PC-3 (cell line): ENCODE data around the gene LRPPRC. TPM values are rescaled to one million over a fixed set of nuclear protein-coding genes. Genes with fewer than 3 reads are reported as not detected.

Source experiments
- ATAC-seq: fragments of 200-7000 bp; cut with Tn5 transposase; 2 replicates; pipeline ENCODE4 v1.9.1; 2020; ENCODE audit warnings: mild to moderate bottlenecking, moderate library complexity
- BruUV-seq: library from RNA; stranded (reverse); fragments of 400-500 nt; replicated peaks from 2 replicates; lab custom pipeline; 2021; lab: Mats Ljungman, UMichigan
- CTCF ChIA-PET: fragments of 300-600 bp; sonication (Branson Sonifier 250); formaldehyde crosslinking; loops from one replicate; lab custom pipeline; 2022; ENCODE audit warnings: antibody characterized with exemption; lab: Charles Lee
- POLR2A ChIA-PET: fragments of 300-600 bp; sonication (Branson Sonifier 250); formaldehyde crosslinking; loops from one replicate; lab custom pipeline; 2022; ENCODE audit warnings: antibody characterized with exemption; ENCODE audit not compliant: unreplicated experiment; lab: Charles Lee
- DNase-seq: peaks from one replicate; pipeline ENCODE4 v3.0.0-alpha.2; 2015
- H2AFZ ChIP-seq: fragments of 300-600 bp; sonication (generic); 2 replicates; pipeline ENCODE4 v1.6.0; 2016; ENCODE audit warnings: antibody characterized with exemption, low read length
- H3F3A ChIP-seq: fragments of 300-600 bp; sonication (generic); one replicate; pipeline ENCODE4 v1.6.0; 2017; ENCODE audit warnings: antibody characterized with exemption, low read length, control low read depth, mild to moderate bottlenecking; ENCODE audit not compliant: unreplicated experiment
- H3K27ac ChIP-seq: fragments of 300-600 bp; sonication (generic); 2 replicates; pipeline ENCODE4 v1.5.1; 2016; ENCODE audit warnings: mild to moderate bottlenecking, low read length
- H3K27me3 ChIP-seq: fragments of 300-600 bp; sonication (generic); 2 replicates; pipeline ENCODE4 v1.6.1; 2016; ENCODE audit warnings: low read length, mixed read lengths
- H3K36me3 ChIP-seq: fragments of 300-600 bp; sonication (generic); 2 replicates; pipeline ENCODE4 v1.6.1; 2016; ENCODE audit warnings: low read depth, mixed run types, low read length, mixed read lengths
- H3K4me1 ChIP-seq: fragments of 300-600 bp; sonication (generic); 2 replicates; pipeline ENCODE4 v1.5.1; 2016; ENCODE audit warnings: low read length; ENCODE audit not compliant: insufficient read depth
- H3K4me2 ChIP-seq: fragments of 300-600 bp; sonication (generic); 2 replicates; pipeline ENCODE4 v1.6.0; 2016; ENCODE audit warnings: low read length
- H3K4me3 ChIP-seq: fragments of 300-600 bp; sonication (generic); 2 replicates; pipeline ENCODE4 v1.5.1; 2016; ENCODE audit warnings: mild to moderate bottlenecking, low read length, mixed read lengths
- H3K79me2 ChIP-seq: fragments of 300-600 bp; sonication (generic); 2 replicates; pipeline ENCODE4 v1.6.1; 2017; ENCODE audit warnings: low read length, mixed read lengths
- H3K9ac ChIP-seq: fragments of 300-600 bp; sonication (generic); 2 replicates; pipeline ENCODE4 v1.6.0; 2016; ENCODE audit warnings: mild to moderate bottlenecking, low read length
- H3K9me2 ChIP-seq: fragments of 300-600 bp; sonication (generic); replicated peaks from 2 replicates; pipeline ENCODE4 v1.6.1; 2016; ENCODE audit warnings: mixed run types, low read length, mixed read lengths
- H3K9me3 ChIP-seq: fragments of 300-600 bp; sonication (generic); 2 replicates; pipeline ENCODE4 v1.6.1; 2016; ENCODE audit warnings: low read length, mixed read lengths
- H4K20me1 ChIP-seq: fragments of 300-600 bp; sonication (generic); 2 replicates; pipeline ENCODE4 v1.6.1; 2016; ENCODE audit warnings: low read length, mixed read lengths
- CTCF ChIP-seq: fragments of 300-600 bp; sonication (generic); conservative IDR thresholded peaks from 2 replicates; pipeline ENCODE4 v1.5.1; 2017; ENCODE audit warnings: antibody characterized with exemption, low read depth, mild to moderate bottlenecking, low read length
- EZH2 ChIP-seq: fragments of 300-600 bp; sonication (generic); IDR thresholded peaks from one replicate; pipeline ENCODE4 v1.6.1; 2017; ENCODE audit warnings: antibody characterized with exemption, mild to moderate bottlenecking, low read length; ENCODE audit not compliant: unreplicated experiment
- EZH2phosphoT487 ChIP-seq: fragments of 300-600 bp; sonication (generic); IDR thresholded peaks from 2 replicates; pipeline ENCODE4 v1.6.1; 2018; ENCODE audit warnings: mild to moderate bottlenecking, antibody characterized with exemption, low read length, borderline replicate concordance
- intact Hi-C: fragments of 100-400 bp; cut with micrococcal nuclease; formaldehyde crosslinking; loops from 2 replicates; pipeline ENCODE4 v1.9.0; 2023
- total RNA-seq: library from RNA; depleted of rRNA; stranded (reverse); fragments of >200 nt; gene quantifications from 2 replicates; pipeline ENCODE4 v1.2.3, GENCODE V29; 2014

Gene LRPPRC
- total RNA-seq, 1 experiment from 2014 or later, result 94.8 TPM

DNA sequence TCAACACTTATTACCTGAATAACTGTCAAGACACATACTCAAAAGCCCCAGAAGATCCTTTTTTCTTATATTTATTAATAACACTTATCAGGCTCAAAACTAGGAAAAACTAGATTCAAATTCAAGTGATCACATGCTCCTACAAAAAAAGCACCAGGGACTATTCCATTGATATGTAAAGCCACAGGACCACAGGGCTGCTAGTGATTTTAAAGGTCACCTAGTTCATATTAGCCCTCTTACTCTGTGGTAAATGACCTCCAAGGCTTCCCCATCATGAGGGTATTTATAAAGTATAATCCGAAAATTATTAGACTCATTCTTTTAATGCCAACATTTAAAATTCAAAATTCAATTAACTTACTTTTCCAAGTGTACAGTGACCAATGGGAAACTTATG is 52.5 kb downstream of the LRPPRC start:
- H3K9me3 ChIP-seq, result no peaks in the 10 kb centered on the region
- H2AFZ ChIP-seq, result no peak overlapping the region
- H3K4me1 ChIP-seq, result no peaks in the 10 kb centered on the region
- H3K9me2 ChIP-seq, result no peaks in the 10 kb centered on the region
- ChIA-PET CTCF (no interaction called here), POLR2A (interaction anchor here (0.7 kb wide), 1 partner anchor 1232 kb away, joined by 4 read pairs; no protein-coding TSS in a partner anchor)
- ATAC-seq (no peak), DNase-seq (no peak)
- H3K27me3 ChIP-seq, result no peaks in the 10 kb centered on the region
- TF ChIP-seq EZH2 (no peak), CTCF (no peak)
- intact Hi-C loops, result no loop called here
- no peaks in the 10 kb centered on the region for H3F3A ChIP-seq
- no peak overlapping the region for H3K4me2 ChIP-seq
- H3K9ac ChIP-seq, result no peak overlapping the region
- 0 out of 2 replicates have a peak, but pooled peaks cover 4% of the 10 kb centered on the region for H4K20me1 ChIP-seq
- H3K36me3 ChIP-seq, result peaks cover 77% of the 10 kb centered on the region
- no peak overlapping the region for H3K27ac ChIP-seq
- BruUV-seq, result no TSS peak
- no peak overlapping the region for H3K4me3 ChIP-seq
- no peaks in the 10 kb centered on the region for H3K79me2 ChIP-seq

- Histone ChIP-seq H3K27ac (no peak overlapping the region), H3K4me3 (no peak overlapping the region), H3K36me3 (peaks cover 73% of the 10 kb centered on the region), H3K79me2 (no peaks in the 10 kb centered on the region), H3K4me2 (no peak overlapping the region), H3K9ac (no peak overlapping the region), H3F3A (no peaks in the 10 kb centered on the region), H3K27me3 (no peaks in the 10 kb centered on the region), H3K4me1 (no peaks in the 10 kb centered on the region), H3K9me3 (no peaks in the 10 kb centered on the region), H4K20me1 (0 out of 2 replicates have a peak, but pooled peaks cover 4% of the 10 kb centered on the region), H3K9me2 (no peaks in the 10 kb centered on the region), H2AFZ (no peak overlapping the region)
- DNase-seq (no peak), ATAC-seq (no peak)
- ChIA-PET POLR2A (interaction anchor here (0.7 kb wide), 1 partner anchor 1232 kb away, joined by 4 read pairs; no protein-coding TSS in a partner anchor), CTCF (no interaction called here)
- no peak for TF ChIP-seq EZH2
- no peak for TF ChIP-seq EZH2phosphoT487
- TF ChIP-seq CTCF, result no peak
- BruUV-seq, result no TSS peak
- intact Hi-C loops, result no loop called here
Measured at GRCh38 chr2:43942881-43943280, 52.9 kb downstream of the LRPPRC start.

GRCh38 chr2:43941966-43942365 is 53.8 kb downstream of the LRPPRC start:
- Histone ChIP-seq H3K79me2 (no peaks in the 10 kb centered on the region), H3F3A (no peaks in the 10 kb centered on the region), H3K4me2 (no peak overlapping the region), H3K4me1 (no peaks in the 10 kb centered on the region), H4K20me1 (0 out of 2 replicates have a peak, but pooled peaks cover 4% of the 10 kb centered on the region), H2AFZ (no peak overlapping the region), H3K9ac (no peak overlapping the region), H3K9me3 (no peaks in the 10 kb centered on the region), H3K27ac (no peak overlapping the region), H3K27me3 (no peaks in the 10 kb centered on the region), H3K4me3 (no peak overlapping the region), H3K36me3 (peaks cover 70% of the 10 kb centered on the region), H3K9me2 (no peaks in the 10 kb centered on the region)
- intact Hi-C loops, result no loop called here
- TF ChIP-seq CTCF (no peak), EZH2phosphoT487 (no peak), EZH2 (no peak)
- POLR2A ChIA-PET, result no interaction called here
- BruUV-seq, result no TSS peak
- CTCF ChIA-PET, result no interaction called here
- DNase-seq (no peak), ATAC-seq (no peak)
